Memory B cell (primary cell): ENCODE measurements around the gene LSM14A.
A peak's percentile ranks its signal among the peaks of the same experiment; 100 is the strongest.

ENCODE experiments used
- ATAC-seq: fragments of 150-1000 bp; cut with Tn5 transposase; 2 replicates; pipeline ENCODE4 v1.10.0; 2021; ENCODE audit warnings: low read depth, mild to moderate bottlenecking, moderate library complexity
- DNase-seq, 2 donors: peaks; one replicate each; pipeline ENCODE4 v3.0.0; 2022; ENCODE audit warnings: low spot score in 2 of 2
- H3K27ac Mint-ChIP-seq: one replicate; pipeline ENCODE4 v1.8.0; 2022; ENCODE audit warnings: mild to moderate bottlenecking, moderate library complexity, mixed read lengths
- H3K27me3 Mint-ChIP-seq: one replicate; pipeline ENCODE4 v1.8.0; 2022; ENCODE audit warnings: mixed read lengths
- H3K36me3 Mint-ChIP-seq: one replicate; pipeline ENCODE4 v1.8.0; 2022; ENCODE audit warnings: mild to moderate bottlenecking, mixed read lengths
- H3K4me1 Mint-ChIP-seq: one replicate; pipeline ENCODE4 v1.8.0; 2022; ENCODE audit warnings: mixed read lengths
- H3K4me3 Mint-ChIP-seq: one replicate; pipeline ENCODE4 v1.8.0; 2022; ENCODE audit warnings: mild to moderate bottlenecking, moderate library complexity, mixed read lengths
- H3K9me3 Mint-ChIP-seq: one replicate; pipeline ENCODE4 v1.8.0; 2022; ENCODE audit warnings: mixed read lengths

LSM14A gene

GRCh38 chr19:34254046-34254697 lies 81.9 kb downstream of the LSM14A start, which contains the start of gene GARRE1:
TSS of gene GARRE1 (plus strand) at chr19:34254554. CDS start at chr19:34300474, 45,920 bp downstream.
- peak; percentile 93 for ATAC-seq
- peak; percentile 75 to 81 for DNase-seq
- Mint-ChIP-seq H3K4me1 (peaks cover 18% of the 10 kb centered on the region), H3K9me3 (no peaks in the 10 kb centered on the region), H3K36me3 (peaks cover 1% of the 10 kb centered on the region), H3K27ac (peak within 1 kb of the TSS; percentile 94), H3K4me3 (peak within 1 kb of the TSS; percentile 96), H3K27me3 (no peaks in the 10 kb centered on the region)

- Mint-ChIP-seq H3K4me3 (peak overlapping the region; percentile 70), H3K27ac (peak overlapping the region; percentile 94), H3K4me1 (peaks cover 23% of the 10 kb centered on the region), H3K9me3 (no peaks in the 10 kb centered on the region), H3K27me3 (no peaks in the 10 kb centered on the region), H3K36me3 (peaks cover 6% of the 10 kb centered on the region)
- DNase-seq (peak; percentile 17 to 54), ATAC-seq (peak; percentile 53)
Observed at GRCh38 chr19:34254698-34255432, 82.6 kb downstream of the LSM14A start.

DNA sequence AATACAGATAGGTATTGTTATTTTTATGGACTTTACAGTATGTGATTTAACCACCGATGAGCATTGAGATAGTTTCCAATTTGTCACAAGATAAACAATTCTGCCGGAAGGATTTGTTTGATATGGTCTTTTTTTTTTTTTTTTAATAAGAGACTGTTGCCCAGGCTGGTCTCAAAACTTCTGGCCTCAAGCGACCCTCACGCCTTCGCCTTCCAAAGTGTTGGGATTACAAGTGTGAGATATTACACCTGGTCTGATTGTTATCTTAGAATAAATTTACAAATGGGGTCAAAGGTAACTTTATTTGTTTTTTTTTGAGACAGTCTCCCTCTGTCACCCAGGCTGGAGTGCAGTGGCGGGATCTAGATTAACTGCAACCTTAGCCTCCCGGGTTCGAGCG lies 83.2 kb downstream of the LSM14A start:
- Mint-ChIP-seq H3K27ac (no peak overlapping the region), H3K4me3 (peak overlapping the region; percentile 70), H3K9me3 (no peaks in the 10 kb centered on the region), H3K27me3 (no peaks in the 10 kb centered on the region), H3K4me1 (peaks cover 24% of the 10 kb centered on the region), H3K36me3 (peaks cover 6% of the 10 kb centered on the region)
- ATAC-seq = no peak
- no peak for DNase-seq

GRCh38 chr19:34256835-34257558 lies 84.7 kb downstream of the LSM14A start:
- Mint-ChIP-seq H3K4me3 (peak overlapping the region; percentile 5), H3K27ac (peak overlapping the region; percentile 35), H3K27me3 (no peaks in the 10 kb centered on the region), H3K4me1 (peaks cover 32% of the 10 kb centered on the region), H3K9me3 (no peaks in the 10 kb centered on the region), H3K36me3 (peaks cover 8% of the 10 kb centered on the region)
- no peak for ATAC-seq
- no peak for DNase-seq

- H3K27ac Mint-ChIP-seq = peak overlapping the region; percentile 35
- H3K4me1 Mint-ChIP-seq = peaks cover 32% of the 10 kb centered on the region
- H3K4me3 Mint-ChIP-seq = no peak overlapping the region
Observed at GRCh38 chr19:34257559-34257924, 85.2 kb downstream of the LSM14A start.

DNA sequence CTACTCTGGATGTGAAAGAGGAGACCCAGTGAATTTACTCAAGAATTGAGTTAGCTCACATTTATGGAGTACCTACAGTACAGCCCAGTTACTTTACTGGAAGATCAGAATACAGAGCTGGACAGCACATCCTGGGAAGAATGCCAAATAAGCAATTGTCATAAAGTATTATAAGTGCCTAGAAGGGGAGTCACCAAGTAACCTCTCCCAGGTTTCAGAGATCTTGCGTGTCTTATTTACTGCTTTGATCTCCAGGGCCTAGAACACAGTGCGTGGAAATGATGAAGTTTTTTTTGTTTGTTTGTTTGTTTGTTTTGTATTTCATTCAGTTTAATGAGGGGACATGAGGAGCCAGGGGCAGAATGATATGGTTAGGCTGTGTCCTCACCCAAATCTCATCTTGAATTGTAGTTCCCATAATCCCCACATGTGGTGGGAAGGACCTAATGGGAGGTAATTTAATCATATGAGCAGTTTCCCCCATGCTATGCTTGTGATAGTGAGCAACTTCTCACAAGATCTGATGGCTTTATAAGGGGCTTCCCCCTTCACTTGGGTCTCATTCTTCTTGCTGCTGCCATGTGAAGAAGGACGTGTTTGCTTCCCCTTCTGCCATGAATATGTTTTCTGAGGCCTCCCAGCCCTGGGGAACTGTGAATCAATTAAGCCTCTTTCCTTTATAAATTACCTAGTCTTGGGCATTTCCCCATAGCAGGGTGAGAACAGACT lies 87.2 kb downstream of the LSM14A start:
- peaks cover 8% of the 10 kb centered on the region for H3K36me3 Mint-ChIP-seq
- H3K27ac Mint-ChIP-seq = peak overlapping the region; percentile 73
- H3K4me1 Mint-ChIP-seq = peaks cover 31% of the 10 kb centered on the region
- ATAC-seq (peak; percentile 28), DNase-seq (no peak)
- H3K9me3 Mint-ChIP-seq = no peaks in the 10 kb centered on the region
- H3K4me3 Mint-ChIP-seq = no peak overlapping the region
- H3K27me3 Mint-ChIP-seq = no peaks in the 10 kb centered on the region

More at GRCh38 chr19:34257559-34257924, 85.2 kb downstream of the LSM14A start:
- ATAC-seq (no peak), DNase-seq (no peak)
- Mint-ChIP-seq H3K36me3 (peaks cover 8% of the 10 kb centered on the region), H3K27me3 (no peaks in the 10 kb centered on the region), H3K9me3 (no peaks in the 10 kb centered on the region)

- Mint-ChIP-seq H3K27me3 (no peaks in the 10 kb centered on the region), H3K4me1 (peaks cover 36% of the 10 kb centered on the region), H3K9me3 (no peaks in the 10 kb centered on the region), H3K36me3 (peaks cover 13% of the 10 kb centered on the region), H3K4me3 (no peak overlapping the region), H3K27ac (no peak overlapping the region)
- ATAC-seq (no peak), DNase-seq (no peak)
Observed at GRCh38 chr19:34260771-34261173, 88.5 kb downstream of the LSM14A start.

GRCh38 chr19:34261334-34262109 lies 89.2 kb downstream of the LSM14A start:
- H3K27me3 Mint-ChIP-seq = no peaks in the 10 kb centered on the region
- H3K27ac Mint-ChIP-seq = peak overlapping the region; percentile 5
- ATAC-seq (no peak), DNase-seq (no peak)
- H3K4me3 Mint-ChIP-seq = no peak overlapping the region
- H3K9me3 Mint-ChIP-seq = no peaks in the 10 kb centered on the region
- H3K36me3 Mint-ChIP-seq = peaks cover 14% of the 10 kb centered on the region
- peaks cover 38% of the 10 kb centered on the region for H3K4me1 Mint-ChIP-seq

- no peak overlapping the region for H3K27ac Mint-ChIP-seq
Observed at GRCh38 chr19:34263745-34264237, 91.5 kb downstream of the LSM14A start.

DNA sequence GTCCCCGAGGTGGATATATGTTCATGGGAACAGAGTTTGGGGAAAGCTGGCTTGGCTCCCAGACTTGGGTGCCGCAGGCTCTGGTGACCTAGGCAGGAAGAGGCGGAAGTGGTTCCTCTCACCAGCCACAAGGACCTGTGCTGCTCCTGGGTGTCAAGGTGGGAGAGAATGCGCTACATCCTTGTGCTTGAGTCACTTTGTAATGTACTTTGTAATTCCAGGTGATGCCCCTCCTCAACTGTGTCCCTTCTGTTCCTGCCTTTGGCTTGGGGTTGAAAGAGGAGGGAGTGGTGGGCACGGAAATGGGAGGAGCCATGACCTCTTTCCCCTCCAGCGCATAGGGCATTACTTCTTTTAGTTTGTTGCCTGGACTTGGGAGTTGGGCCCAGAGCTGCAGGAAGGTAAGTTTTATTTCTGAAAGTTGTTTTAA lies 92.9 kb downstream of the LSM14A start:
- peaks cover 42% of the 10 kb centered on the region for H3K4me1 Mint-ChIP-seq
- no peak for DNase-seq
- no peaks in the 10 kb centered on the region for H3K9me3 Mint-ChIP-seq
- H3K27ac Mint-ChIP-seq = no peak overlapping the region
- H3K27me3 Mint-ChIP-seq = no peaks in the 10 kb centered on the region
- H3K36me3 Mint-ChIP-seq = peaks cover 12% of the 10 kb centered on the region
- no peak overlapping the region for H3K4me3 Mint-ChIP-seq
- ATAC-seq = no peak

More at GRCh38 chr19:34263745-34264237, 91.5 kb downstream of the LSM14A start:
- H3K27me3 Mint-ChIP-seq = no peaks in the 10 kb centered on the region
- peaks cover 38% of the 10 kb centered on the region for H3K4me1 Mint-ChIP-seq
- H3K4me3 Mint-ChIP-seq = no peak overlapping the region
- ATAC-seq (no peak), DNase-seq (no peak)
- H3K36me3 Mint-ChIP-seq = peaks cover 17% of the 10 kb centered on the region
- H3K9me3 Mint-ChIP-seq = no peaks in the 10 kb centered on the region

GRCh38 chr19:34269081-34269480 lies 96.8 kb downstream of the LSM14A start:
- ATAC-seq (no peak), DNase-seq (no peak)
- Mint-ChIP-seq H3K27ac (peak overlapping the region; percentile 97), H3K36me3 (peaks cover 9% of the 10 kb centered on the region), H3K9me3 (no peaks in the 10 kb centered on the region), H3K4me1 (peaks cover 52% of the 10 kb centered on the region), H3K27me3 (no peaks in the 10 kb centered on the region), H3K4me3 (peak overlapping the region; percentile 32)

DNA sequence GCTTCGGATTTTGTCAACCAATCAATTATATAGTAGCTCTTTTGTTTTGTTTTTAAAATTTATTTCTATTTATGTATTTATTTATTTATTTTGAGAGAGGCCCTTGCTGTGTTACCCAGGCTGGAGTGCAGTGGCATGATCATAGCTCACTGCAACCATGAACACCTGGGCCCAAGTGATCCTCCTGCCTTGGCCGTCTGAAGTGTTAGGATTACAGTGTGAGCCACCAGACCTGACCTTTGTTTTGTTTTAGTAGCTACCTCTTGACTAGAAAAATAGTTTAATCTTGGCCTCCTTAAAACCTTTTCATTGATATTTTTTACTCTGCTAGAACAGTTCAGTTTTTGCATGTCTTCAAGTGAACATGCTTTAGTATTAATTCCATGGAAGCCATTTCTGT lies 97.2 kb downstream of the LSM14A start:
- H3K27ac Mint-ChIP-seq = peak overlapping the region; percentile 97

More for the DNA sequence above, 97.2 kb downstream of the LSM14A start:
- DNase-seq = no peak
- H3K4me1 Mint-ChIP-seq = peaks cover 55% of the 10 kb centered on the region
- H3K27me3 Mint-ChIP-seq = no peaks in the 10 kb centered on the region
- no peaks in the 10 kb centered on the region for H3K9me3 Mint-ChIP-seq
- peaks cover 13% of the 10 kb centered on the region for H3K36me3 Mint-ChIP-seq
- peak overlapping the region; percentile 71 for H3K4me3 Mint-ChIP-seq
- peak; percentile 20 for ATAC-seq
